Measurements from ENCODE around the gene ARFGEF3. TPM values are rescaled to one million over a fixed set of nuclear protein-coding genes. Genes with fewer than 3 reads are reported as not detected.

ARFGEF3 gene
- total and polyA plus RNA-seq, 2 donors (not counting 1 experiment from before 2014, with no cell fraction given) = under 0.01 to 0.14 TPM

GRCh38 chr6:138204792-138205384, 43.1 kb downstream of the ARFGEF3 start:
- Histone ChIP-seq H3K27me3 (ENCODE audit: control insufficient read depth, insufficient read depth, low read length) (no peaks in the 10 kb centered on the region), H3K4me3 (replicated peaks in 1 of 4; ENCODE audit: control extremely low read depth in 1 of 4, insufficient read depth in 1 of 4, low read depth in 3 of 4, low read length in 4 of 4) (no peak overlapping the region), H3K4me1 (ENCODE audit: control insufficient read depth, extremely low read depth, insufficient read depth, low read length) (no peaks in the 10 kb centered on the region), H3K79me2 (ENCODE audit: control insufficient read depth, insufficient read depth, low read length) (no peaks in the 10 kb centered on the region), H2AFZ (ENCODE audit: low read length) (no peak overlapping the region), H3K9ac (ENCODE audit: insufficient read depth, low read length) (no peak overlapping the region), H3K36me3 (ENCODE audit: control insufficient read depth, insufficient read depth, low read length) (no peaks in the 10 kb centered on the region), H3K4me2 (ENCODE audit: extremely low read depth, insufficient read depth, low read length) (no peak overlapping the region), H3K27ac (ENCODE audit: insufficient read depth, low read length) (no peak overlapping the region), H3K9me3 (ENCODE audit: control insufficient read depth, insufficient read depth, low read depth, low read length) (no peaks in the 10 kb centered on the region), H4K20me1 (ENCODE audit: control insufficient read depth, extremely low read depth, insufficient read depth, low read length) (no peaks in the 10 kb centered on the region)
- no peak for TF ChIP-seq EZH2 (IDR thresholded peaks at IDR 0.05; ENCODE audit: low read length, missing control alignments)
- TF ChIP-seq, protein P1, sequence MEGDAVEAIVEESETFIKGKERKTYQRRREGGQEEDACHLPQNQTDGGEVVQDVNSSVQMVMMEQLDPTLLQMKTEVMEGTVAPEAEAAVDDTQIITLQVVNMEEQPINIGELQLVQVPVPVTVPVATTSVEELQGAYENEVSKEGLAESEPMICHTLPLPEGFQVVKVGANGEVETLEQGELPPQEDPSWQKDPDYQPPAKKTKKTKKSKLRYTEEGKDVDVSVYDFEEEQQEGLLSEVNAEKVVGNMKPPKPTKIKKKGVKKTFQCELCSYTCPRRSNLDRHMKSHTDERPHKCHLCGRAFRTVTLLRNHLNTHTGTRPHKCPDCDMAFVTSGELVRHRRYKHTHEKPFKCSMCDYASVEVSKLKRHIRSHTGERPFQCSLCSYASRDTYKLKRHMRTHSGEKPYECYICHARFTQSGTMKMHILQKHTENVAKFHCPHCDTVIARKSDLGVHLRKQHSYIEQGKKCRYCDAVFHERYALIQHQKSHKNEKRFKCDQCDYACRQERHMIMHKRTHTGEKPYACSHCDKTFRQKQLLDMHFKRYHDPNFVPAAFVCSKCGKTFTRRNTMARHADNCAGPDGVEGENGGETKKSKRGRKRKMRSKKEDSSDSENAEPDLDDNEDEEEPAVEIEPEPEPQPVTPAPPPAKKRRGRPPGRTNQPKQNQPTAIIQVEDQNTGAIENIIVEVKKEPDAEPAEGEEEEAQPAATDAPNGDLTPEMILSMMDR (conservative IDR thresholded peaks at IDR 0.05 in 1 of 2, IDR thresholded peaks at IDR 0.05 in 1 of 2; ENCODE audit: low read depth in 1 of 2, low read length in 2 of 2) = no peak
- DNase-seq (ENCODE audit: low read depth in 2 of 2) = no peak

GRCh38 chr6:138205437-138206094, 43.8 kb downstream of the ARFGEF3 start:
- Histone ChIP-seq H3K27me3 (ENCODE audit: control insufficient read depth, insufficient read depth, low read length) (no peaks in the 10 kb centered on the region), H3K79me2 (ENCODE audit: control insufficient read depth, insufficient read depth, low read length) (no peaks in the 10 kb centered on the region), H3K9ac (ENCODE audit: insufficient read depth, low read length) (no peak overlapping the region), H3K27ac (ENCODE audit: insufficient read depth, low read length) (no peak overlapping the region), H3K4me1 (ENCODE audit: control insufficient read depth, extremely low read depth, insufficient read depth, low read length) (no peaks in the 10 kb centered on the region), H3K36me3 (ENCODE audit: control insufficient read depth, insufficient read depth, low read length) (no peaks in the 10 kb centered on the region), H3K4me3 (replicated peaks in 1 of 4; ENCODE audit: control extremely low read depth in 1 of 4, insufficient read depth in 1 of 4, low read depth in 3 of 4, low read length in 4 of 4) (no peak overlapping the region), H2AFZ (ENCODE audit: low read length) (no peak overlapping the region), H3K4me2 (ENCODE audit: extremely low read depth, insufficient read depth, low read length) (no peak overlapping the region), H3K9me3 (ENCODE audit: control insufficient read depth, insufficient read depth, low read depth, low read length) (no peaks in the 10 kb centered on the region), H4K20me1 (ENCODE audit: control insufficient read depth, extremely low read depth, insufficient read depth, low read length) (no peaks in the 10 kb centered on the region)
- no peak for TF ChIP-seq EZH2 (IDR thresholded peaks at IDR 0.05; ENCODE audit: low read length, missing control alignments)
- TF ChIP-seq, protein P1 (conservative IDR thresholded peaks at IDR 0.05 in 1 of 2, IDR thresholded peaks at IDR 0.05 in 1 of 2; ENCODE audit: low read depth in 1 of 2, low read length in 2 of 2) = no peak
- no peak for DNase-seq (ENCODE audit: low read depth in 2 of 2)

- H3K27ac ChIP-seq (ENCODE audit: insufficient read depth, low read length) = no peak overlapping the region
- no peaks in the 10 kb centered on the region for H3K79me2 ChIP-seq (ENCODE audit: control insufficient read depth, insufficient read depth, low read length)
- no peaks in the 10 kb centered on the region for H3K27me3 ChIP-seq (ENCODE audit: control insufficient read depth, insufficient read depth, low read length)
- H2AFZ ChIP-seq (ENCODE audit: low read length) = no peak overlapping the region
- DNase-seq (ENCODE audit: low read depth in 2 of 2) = no peak
- no peak for TF ChIP-seq EZH2 (IDR thresholded peaks at IDR 0.05; ENCODE audit: low read length, missing control alignments)
- TF ChIP-seq, protein P1 (conservative IDR thresholded peaks at IDR 0.05 in 1 of 2, IDR thresholded peaks at IDR 0.05 in 1 of 2; ENCODE audit: low read depth in 1 of 2, low read length in 2 of 2) = no peak
- H3K9ac ChIP-seq (ENCODE audit: insufficient read depth, low read length) = no peak overlapping the region
- no peak overlapping the region for H3K4me3 ChIP-seq (replicated peaks in 1 of 4; ENCODE audit: control extremely low read depth in 1 of 4, insufficient read depth in 1 of 4, low read depth in 3 of 4, low read length in 4 of 4)
- H3K4me2 ChIP-seq (ENCODE audit: extremely low read depth, insufficient read depth, low read length) = no peak overlapping the region
- no peaks in the 10 kb centered on the region for H4K20me1 ChIP-seq (ENCODE audit: control insufficient read depth, extremely low read depth, insufficient read depth, low read length)
- H3K9me3 ChIP-seq (ENCODE audit: control insufficient read depth, insufficient read depth, low read depth, low read length) = no peaks in the 10 kb centered on the region
- H3K36me3 ChIP-seq (ENCODE audit: control insufficient read depth, insufficient read depth, low read length) = no peaks in the 10 kb centered on the region
- no peaks in the 10 kb centered on the region for H3K4me1 ChIP-seq (ENCODE audit: control insufficient read depth, extremely low read depth, insufficient read depth, low read length)
These were observed 45.1 kb downstream of the ARFGEF3 start for GRCh38 chr6:138206862-138207261.
